GM12875 (cell line): ENCODE measurements around the gene IFI27.

ENCODE experiments used
- H3K4me3 ChIP-seq: one replicate; pipeline ENCODE4 v1.5.1; 2011; ENCODE audit warnings: low read depth, low read length, control low read depth
- CTCF ChIP-seq: IDR thresholded peaks from 2 replicates; pipeline ENCODE4 v1.5.1; 2011; ENCODE audit warnings: low read depth, mild to moderate bottlenecking, control low read depth, inconsistent platforms, low read length, moderate library complexity, borderline replicate concordance; ENCODE audit not compliant: insufficient read depth

Gene IFI27

GRCh38 chr14:94077823-94078222 lies 32.7 kb upstream of the IFI27 start:
- no peak overlapping the region for H3K4me3 ChIP-seq
- TF ChIP-seq CTCF = no peak

GRCh38 chr14:94079891-94080620 lies 30.5 kb upstream of the IFI27 start:
- no peak for TF ChIP-seq CTCF
- peak overlapping the region; percentile 97 for H3K4me3 ChIP-seq

- TF ChIP-seq CTCF = no peak
Observed at GRCh38 chr14:94080621-94081385, 29.7 kb upstream of the IFI27 start, which contains the start of the genes DDX24 and IFI27L1. Gene DDX24, minus strand, starts transcription at chr14:94081202. Its CDS starts 1,460 bp downstream, at chr14:94079742. Gene IFI27L1, plus strand, starts transcription at chr14:94081310. Its CDS starts 15,628 bp downstream, at chr14:94096938.

GRCh38 chr14:94081386-94081820 lies 29.1 kb upstream of the IFI27 start:
- H3K4me3 ChIP-seq = peak overlapping the region; percentile 97
- TF ChIP-seq CTCF = no peak

More at GRCh38 chr14:94080621-94081385, 29.7 kb upstream of the IFI27 start, which contains the start of the genes DDX24 and IFI27L1:
- peak within 1 kb of the TSS; percentile 97 for H3K4me3 ChIP-seq

- TF ChIP-seq CTCF = no peak
- no peak overlapping the region for H3K4me3 ChIP-seq
Observed at GRCh38 chr14:94087891-94088290, 22.6 kb upstream of the IFI27 start.

GRCh38 chr14:94088516-94088915 lies 22.0 kb upstream of the IFI27 start:
- TF ChIP-seq CTCF = no peak
- no peak overlapping the region for H3K4me3 ChIP-seq

GRCh38 chr14:94089479-94089878 lies 21.1 kb upstream of the IFI27 start:
- no peak for TF ChIP-seq CTCF
- no peak overlapping the region for H3K4me3 ChIP-seq
